Endothelial cell of umbilical vein (primary cell): ENCODE results near the gene DARS1. TPM values are rescaled to one million over a fixed set of nuclear protein-coding genes. Genes with fewer than 3 reads are reported as not detected.

Experiments
- BruUV-seq: library from RNA; stranded (reverse); fragments of 400-500 nt; replicated peaks from 2 replicates; lab custom pipeline; 2021; lab: Mats Ljungman, UMichigan
- CTCF ChIA-PET: fragments of 300-600, 350-600 bp; sonication (Branson Sonifier 250); formaldehyde crosslinking; loops from one replicate; lab custom pipeline; 2021; ENCODE audit warnings: antibody characterized with exemption, inconsistent platforms; lab: Charles Lee
- POLR2A ChIA-PET: fragments of 300-600, 350-600 bp; sonication (Branson Sonifier 250); formaldehyde crosslinking; loops from one replicate; lab custom pipeline; 2021; ENCODE audit warnings: antibody characterized with exemption, inconsistent platforms; lab: Charles Lee
- DNase-seq: peaks from one replicate; pipeline ENCODE4 v3.0.0-alpha.2; 2011; ENCODE audit warnings: low read depth, low spot score
- FAIRE-seq: peaks from 2 replicates; lab custom pipeline; 2011; peaks lifted over from hg19 to GRCh38; lab: Jason Lieb, UNC
- H2AFZ ChIP-seq: 2 replicates; pipeline ENCODE4 v1.6.0; 2012; ENCODE audit warnings: low read depth, low read length, control low read depth, inconsistent platforms
- H3K27ac ChIP-seq: 2 replicates; pipeline ENCODE4 v1.5.1; 2011; ENCODE audit warnings: low read depth, mild to moderate bottlenecking, control low read depth, low read length, moderate library complexity; ENCODE audit not compliant: insufficient read depth
- H3K27me3 ChIP-seq, 2 experiments: 2 replicates each; pipeline versions ENCODE4 v1.6.0 to v1.6.1; 2011; ENCODE audit warnings: low read length in 2 of 2, mixed read lengths in 1 of 2; ENCODE audit not compliant: control insufficient read depth in 2 of 2, insufficient read depth in 2 of 2
- H3K36me3 ChIP-seq, 2 experiments: 2 replicates in 1 of 2; 3 replicates in 1 of 2; pipeline ENCODE4 v1.5.1; 2011; ENCODE audit warnings: low read length in 2 of 2, mild to moderate bottlenecking in 1 of 2, moderate library complexity in 1 of 2; ENCODE audit not compliant: control insufficient read depth in 2 of 2, insufficient read depth in 2 of 2; ENCODE audit errors: extremely low read depth in 1 of 2
- H3K4me1 ChIP-seq: 3 replicates; pipeline ENCODE4 v1.5.1; 2011; ENCODE audit warnings: mild to moderate bottlenecking, low read length; ENCODE audit not compliant: control insufficient read depth, insufficient read depth; ENCODE audit errors: extremely low read depth
- H3K4me2 ChIP-seq: 2 replicates; pipeline ENCODE4 v1.6.1; 2011; ENCODE audit warnings: low read length, control low read depth, mixed read lengths; ENCODE audit not compliant: insufficient read depth
- H3K4me3 ChIP-seq, 3 experiments: fragments of 200-600 bp in 1 of 3; sonication (generic), shearing (Covaris generic) in 1 of 3; replicated peaks in 1 of 3; 2 replicates each; pipeline ENCODE4 v1.5.1; 2011 to 2016; ENCODE audit warnings: control low read depth in 3 of 3, low read length in 3 of 3, mild to moderate bottlenecking in 2 of 3, inconsistent platforms in 1 of 3, low read depth in 1 of 3, moderate library complexity in 1 of 3; ENCODE audit not compliant: insufficient read depth in 1 of 3
- H3K79me2 ChIP-seq: 2 replicates; pipeline ENCODE4 v1.6.0; 2012; ENCODE audit warnings: low read length, inconsistent platforms; ENCODE audit not compliant: control insufficient read depth, insufficient read depth
- H3K9ac ChIP-seq: replicated peaks from 2 replicates; pipeline ENCODE3; 2011; ENCODE audit warnings: low read length, control low read depth; ENCODE audit not compliant: insufficient read depth; ENCODE audit errors: extremely low read depth
- H3K9me1 ChIP-seq: replicated peaks from 3 replicates; pipeline ENCODE4 v1.6.0; 2011; ENCODE audit warnings: mild to moderate bottlenecking, low read length; ENCODE audit not compliant: control insufficient read depth, insufficient read depth; ENCODE audit errors: extremely low read depth
- H3K9me3 ChIP-seq: replicated peaks from 2 replicates; pipeline ENCODE4 v1.5.1; 2012; ENCODE audit warnings: low read length, inconsistent platforms; ENCODE audit not compliant: control insufficient read depth, insufficient read depth
- H4K20me1 ChIP-seq: replicated peaks from 2 replicates; pipeline ENCODE3; 2011; ENCODE audit warnings: mild to moderate bottlenecking, low read length; ENCODE audit not compliant: control insufficient read depth, insufficient read depth; ENCODE audit errors: extremely low read depth
- EZH2 ChIP-seq: IDR thresholded peaks from 2 replicates; pipeline ENCODE4 v1.6.1; 2012; ENCODE audit warnings: borderline replicate concordance, low read depth, mild to moderate bottlenecking, moderate library complexity, low read length, inconsistent platforms; ENCODE audit not compliant: severe bottlenecking
- FOS ChIP-seq: IDR thresholded peaks from 2 replicates; pipeline ENCODE4 v1.6.1; 2011; ENCODE audit warnings: mild to moderate bottlenecking, low read length, moderate library complexity, borderline replicate concordance; ENCODE audit not compliant: insufficient read depth
- GATA2 ChIP-seq: IDR thresholded peaks from 2 replicates; pipeline ENCODE4 v1.7.0; 2011; ENCODE audit warnings: low read depth, mild to moderate bottlenecking, moderate library complexity, mixed read lengths, low read length; ENCODE audit not compliant: insufficient read length, insufficient read depth
- JUN ChIP-seq: IDR thresholded peaks from 2 replicates; pipeline ENCODE4 v1.6.1; 2011; ENCODE audit warnings: borderline replicate concordance, low read depth; ENCODE audit not compliant: insufficient read length, insufficient read depth
- MYC ChIP-seq: IDR thresholded peaks from one replicate; pipeline ENCODE4 v1.6.1; 2011; ENCODE audit warnings: mild to moderate bottlenecking, low read depth, low read length
- POLR2A ChIP-seq: IDR thresholded peaks from 2 replicates; pipeline ENCODE4 v1.6.1; 2012; ENCODE audit warnings: low read depth, mild to moderate bottlenecking, control low read depth, low read length
- POLR2AphosphoS5 ChIP-seq: IDR thresholded peaks from 2 replicates; pipeline ENCODE4 v1.6.1; 2012; ENCODE audit warnings: low read depth, mild to moderate bottlenecking, control low read depth, low read length, moderate library complexity; ENCODE audit not compliant: insufficient read depth
- dilution Hi-C: fragments of 300-500 bp; cut with MboI; formaldehyde crosslinking; loops from one replicate; pipeline ENCODE4 v1.15.0; 2019; ENCODE audit warnings: low sequenced_read_pairs; ENCODE audit not compliant: extremely low pct_ligation_motif_present
- intact Hi-C: fragments of 100-400 bp; cut with micrococcal nuclease; formaldehyde crosslinking; loops from one replicate; pipeline ENCODE4 v1.10.0; 2022
- polyA plus RNA-seq, 4 experiments: library from polyadenylated mRNA; depleted of rRNA in 3 of 4; stranded (reverse) in 3 of 4; unstranded in 1 of 4; fragments of >200 nt; gene quantifications; 2 replicates each; pipeline versions ENCODE4 v1.2.1 to v1.2.3, GENCODE V29; 2011 to 2012; ENCODE audit warnings: missing spikeins in 1 of 4
- total RNA-seq: library from RNA; stranded (reverse); gene quantifications from 2 replicates; pipeline ENCODE4 v1.2.3, GENCODE V29; 2021
- TF ChIP-seq, protein P1 (sequence below), 2 donors: IDR thresholded peaks; 1 replicate in 1 of 2; 2 replicates in 1 of 2; pipeline ENCODE4 v1.5.1; 2011; ENCODE audit warnings: low read length in 2 of 2, mild to moderate bottlenecking in 2 of 2, moderate library complexity in 2 of 2, control low read depth in 1 of 2, inconsistent platforms in 1 of 2, low read depth in 1 of 2; ENCODE audit not compliant: insufficient read depth in 1 of 2; ENCODE audit errors: extremely low read depth in 1 of 2
- TF ChIP-seq, protein P2 (sequence below): IDR thresholded peaks from 2 replicates; pipeline ENCODE4 v1.6.1; 2011; ENCODE audit not compliant: insufficient read depth, insufficient read length

Gene DARS1
- total and polyA plus RNA-seq, 2 donors (not counting 3 experiments of a cell fraction or from before 2014, with no cell fraction given): 20.9 to 41.5 TPM

DNA sequence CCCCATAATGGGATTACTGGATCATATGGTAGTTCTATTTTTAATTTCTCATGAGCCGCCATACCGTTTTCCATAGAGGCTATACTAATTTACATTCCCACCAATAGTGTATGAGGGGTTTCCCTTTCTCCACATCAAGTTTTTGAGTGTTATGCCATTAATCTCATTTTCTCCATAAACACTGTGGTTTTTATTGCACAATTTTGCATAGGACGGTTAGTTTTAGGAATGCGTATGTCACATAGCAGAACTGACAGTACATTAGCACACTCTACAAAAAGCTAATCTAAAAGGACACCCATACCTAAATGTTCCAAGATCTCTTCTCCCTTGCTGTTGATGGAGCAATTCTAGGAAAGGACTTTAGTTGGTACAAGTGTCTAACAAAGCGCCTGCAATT, 32.5 kb downstream of the DARS1 start:
- peaks cover 20% of the 10 kb centered on the region for H3K4me1 ChIP-seq
- dilution Hi-C loops (no loop called here), intact Hi-C loops (no loop called here)
- no peaks in the 10 kb centered on the region for H4K20me1 ChIP-seq
- POLR2A ChIA-PET: no interaction called here
- H3K9me1 ChIP-seq: no peaks in the 10 kb centered on the region
- peaks cover 14% of the 10 kb centered on the region for H3K79me2 ChIP-seq
- FAIRE-seq (no peak), DNase-seq (no peak)
- H3K4me3 ChIP-seq: no peak overlapping the region
- BruUV-seq: no TSS peak
- H3K27me3 ChIP-seq: no peaks in the 10 kb centered on the region
- no peaks in the 10 kb centered on the region for H3K9me3 ChIP-seq
- no peaks in the 10 kb centered on the region for H3K36me3 ChIP-seq
- no peak overlapping the region for H3K9ac ChIP-seq
- H3K27ac ChIP-seq: no peak overlapping the region
- TF ChIP-seq JUN: no peak
- no peak for TF ChIP-seq POLR2AphosphoS5
- TF ChIP-seq, protein P1, sequence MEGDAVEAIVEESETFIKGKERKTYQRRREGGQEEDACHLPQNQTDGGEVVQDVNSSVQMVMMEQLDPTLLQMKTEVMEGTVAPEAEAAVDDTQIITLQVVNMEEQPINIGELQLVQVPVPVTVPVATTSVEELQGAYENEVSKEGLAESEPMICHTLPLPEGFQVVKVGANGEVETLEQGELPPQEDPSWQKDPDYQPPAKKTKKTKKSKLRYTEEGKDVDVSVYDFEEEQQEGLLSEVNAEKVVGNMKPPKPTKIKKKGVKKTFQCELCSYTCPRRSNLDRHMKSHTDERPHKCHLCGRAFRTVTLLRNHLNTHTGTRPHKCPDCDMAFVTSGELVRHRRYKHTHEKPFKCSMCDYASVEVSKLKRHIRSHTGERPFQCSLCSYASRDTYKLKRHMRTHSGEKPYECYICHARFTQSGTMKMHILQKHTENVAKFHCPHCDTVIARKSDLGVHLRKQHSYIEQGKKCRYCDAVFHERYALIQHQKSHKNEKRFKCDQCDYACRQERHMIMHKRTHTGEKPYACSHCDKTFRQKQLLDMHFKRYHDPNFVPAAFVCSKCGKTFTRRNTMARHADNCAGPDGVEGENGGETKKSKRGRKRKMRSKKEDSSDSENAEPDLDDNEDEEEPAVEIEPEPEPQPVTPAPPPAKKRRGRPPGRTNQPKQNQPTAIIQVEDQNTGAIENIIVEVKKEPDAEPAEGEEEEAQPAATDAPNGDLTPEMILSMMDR (IDR thresholded peaks at IDR 0.05; ENCODE audit: extremely low read depth in 1 of 2, insufficient read depth in 1 of 2, low read depth in 1 of 2, low read length in 2 of 2): no peak
- no peak for TF ChIP-seq FOS
- TF ChIP-seq POLR2A: no peak
- TF ChIP-seq MYC: no peak
- TF ChIP-seq GATA2: no peak
- TF ChIP-seq EZH2: no peak
- TF ChIP-seq, protein P2, sequence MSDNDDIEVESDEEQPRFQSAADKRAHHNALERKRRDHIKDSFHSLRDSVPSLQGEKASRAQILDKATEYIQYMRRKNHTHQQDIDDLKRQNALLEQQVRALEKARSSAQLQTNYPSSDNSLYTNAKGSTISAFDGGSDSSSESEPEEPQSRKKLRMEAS: no peak
- no peak overlapping the region for H2AFZ ChIP-seq
- H3K4me2 ChIP-seq: no peak overlapping the region
- CTCF ChIA-PET: no interaction called here
